GM12801 (cell line): ENCODE data around the gene ZBED3.

ENCODE experiments used
- TF ChIP-seq, protein P1 (sequence below): IDR thresholded peaks from one replicate; pipeline ENCODE4 v1.5.1; 2011; ENCODE audit warnings: control low read depth; ENCODE audit not compliant: insufficient read length; ENCODE audit errors: extremely low read depth

Gene ZBED3, protein sequence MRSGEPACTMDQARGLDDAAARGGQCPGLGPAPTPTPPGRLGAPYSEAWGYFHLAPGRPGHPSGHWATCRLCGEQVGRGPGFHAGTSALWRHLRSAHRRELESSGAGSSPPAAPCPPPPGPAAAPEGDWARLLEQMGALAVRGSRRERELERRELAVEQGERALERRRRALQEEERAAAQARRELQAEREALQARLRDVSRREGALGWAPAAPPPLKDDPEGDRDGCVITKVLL

DNA sequence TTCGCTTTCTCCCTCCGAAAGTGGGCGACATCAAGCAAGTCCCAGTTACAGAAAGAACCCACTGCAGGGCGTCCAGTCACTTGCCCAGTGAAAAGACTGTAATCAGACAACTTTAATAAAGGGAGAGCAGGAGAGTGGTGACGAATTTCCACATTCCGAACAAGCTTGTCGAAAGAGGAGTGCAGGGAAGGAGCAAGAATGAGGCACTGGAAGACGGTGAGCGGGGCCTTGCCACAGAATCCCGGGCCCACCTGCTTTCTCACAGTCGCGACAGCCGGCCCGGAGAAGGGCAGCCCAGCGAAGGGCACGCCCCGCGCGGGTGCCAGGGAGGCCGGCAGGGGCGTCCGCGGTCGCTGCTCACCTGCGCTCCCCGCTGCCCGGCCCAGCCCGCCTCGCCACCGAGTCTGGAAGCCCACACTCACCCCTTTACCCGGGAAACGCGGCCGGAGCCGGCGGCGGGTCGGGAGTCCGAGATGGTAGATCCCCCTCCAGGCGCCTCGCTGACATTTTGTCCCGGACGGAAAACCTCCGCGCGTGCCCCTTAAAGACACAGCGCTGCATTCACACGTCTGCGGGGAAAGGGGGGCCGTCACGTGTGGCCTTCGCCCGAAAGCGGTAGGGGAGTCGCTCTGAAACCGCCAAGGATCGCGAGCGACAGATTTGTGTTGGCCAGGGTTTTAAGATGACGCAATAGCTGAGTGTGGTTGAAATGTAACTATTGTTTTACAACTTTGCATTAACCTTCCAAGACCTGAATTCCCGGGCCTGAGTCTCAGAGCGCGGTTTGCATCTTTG lies at the start of gene ZBED3:
ZBED3 (minus strand) TSS at position 597 of the 795 bp plus-strand sequence. CDS start 9,407 bp downstream, outside the sequence.
- TF ChIP-seq, protein P1, sequence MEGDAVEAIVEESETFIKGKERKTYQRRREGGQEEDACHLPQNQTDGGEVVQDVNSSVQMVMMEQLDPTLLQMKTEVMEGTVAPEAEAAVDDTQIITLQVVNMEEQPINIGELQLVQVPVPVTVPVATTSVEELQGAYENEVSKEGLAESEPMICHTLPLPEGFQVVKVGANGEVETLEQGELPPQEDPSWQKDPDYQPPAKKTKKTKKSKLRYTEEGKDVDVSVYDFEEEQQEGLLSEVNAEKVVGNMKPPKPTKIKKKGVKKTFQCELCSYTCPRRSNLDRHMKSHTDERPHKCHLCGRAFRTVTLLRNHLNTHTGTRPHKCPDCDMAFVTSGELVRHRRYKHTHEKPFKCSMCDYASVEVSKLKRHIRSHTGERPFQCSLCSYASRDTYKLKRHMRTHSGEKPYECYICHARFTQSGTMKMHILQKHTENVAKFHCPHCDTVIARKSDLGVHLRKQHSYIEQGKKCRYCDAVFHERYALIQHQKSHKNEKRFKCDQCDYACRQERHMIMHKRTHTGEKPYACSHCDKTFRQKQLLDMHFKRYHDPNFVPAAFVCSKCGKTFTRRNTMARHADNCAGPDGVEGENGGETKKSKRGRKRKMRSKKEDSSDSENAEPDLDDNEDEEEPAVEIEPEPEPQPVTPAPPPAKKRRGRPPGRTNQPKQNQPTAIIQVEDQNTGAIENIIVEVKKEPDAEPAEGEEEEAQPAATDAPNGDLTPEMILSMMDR = no peak

DNA sequence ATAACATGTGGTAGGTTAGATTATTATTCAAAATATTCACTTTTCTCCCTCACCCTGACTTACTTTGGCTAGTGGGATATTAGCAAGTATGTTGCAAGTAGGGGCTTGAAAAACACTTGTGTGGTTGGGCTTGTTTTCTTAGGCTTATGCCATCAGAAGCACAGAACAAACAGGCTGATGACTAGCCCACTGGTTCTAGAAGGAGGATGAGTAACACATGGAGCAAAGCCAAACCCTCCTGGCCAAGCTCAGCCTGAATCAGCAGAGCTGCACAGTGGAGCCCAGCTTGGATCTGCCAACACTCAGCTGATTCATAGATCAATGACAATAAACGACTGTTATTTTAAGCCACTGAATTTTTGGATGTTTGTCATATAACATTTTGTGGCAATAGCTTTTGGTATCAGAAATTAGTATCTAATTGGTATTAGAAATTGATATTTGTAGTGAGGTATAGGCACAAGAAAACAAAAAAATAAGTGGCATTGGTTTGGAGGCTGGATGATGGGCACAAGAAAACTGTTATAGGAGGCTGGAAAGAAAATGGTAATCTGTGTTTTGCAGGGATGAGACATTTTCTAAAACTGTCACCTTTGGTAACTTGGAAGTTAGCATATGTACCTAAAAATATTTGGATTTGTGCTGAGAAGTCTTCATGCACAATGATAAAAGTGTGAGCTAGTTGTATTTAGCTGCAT lies 46.1 kb upstream of the ZBED3 start:
- TF ChIP-seq, protein P1 = no peak

DNA sequence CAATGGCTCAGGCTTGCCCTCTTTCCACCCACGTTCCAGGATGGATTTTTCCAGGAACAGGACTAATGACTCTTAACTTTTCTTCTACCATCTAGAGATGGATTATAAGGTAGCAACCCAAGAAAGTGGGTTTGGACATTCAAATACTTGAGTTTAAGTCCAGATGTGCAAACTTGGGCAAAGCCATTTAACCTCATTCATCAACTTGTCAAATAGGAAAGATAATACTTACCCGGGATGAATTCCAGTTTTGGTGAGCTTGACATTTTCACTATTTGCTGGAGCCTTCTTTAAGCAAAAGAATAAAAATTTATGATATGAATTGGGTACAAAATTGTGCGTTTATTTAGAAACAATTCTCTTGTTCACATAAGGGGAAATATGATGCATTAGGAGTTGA lies 44.3 kb upstream of the ZBED3 start:
- TF ChIP-seq, protein P1 = no peak

DNA sequence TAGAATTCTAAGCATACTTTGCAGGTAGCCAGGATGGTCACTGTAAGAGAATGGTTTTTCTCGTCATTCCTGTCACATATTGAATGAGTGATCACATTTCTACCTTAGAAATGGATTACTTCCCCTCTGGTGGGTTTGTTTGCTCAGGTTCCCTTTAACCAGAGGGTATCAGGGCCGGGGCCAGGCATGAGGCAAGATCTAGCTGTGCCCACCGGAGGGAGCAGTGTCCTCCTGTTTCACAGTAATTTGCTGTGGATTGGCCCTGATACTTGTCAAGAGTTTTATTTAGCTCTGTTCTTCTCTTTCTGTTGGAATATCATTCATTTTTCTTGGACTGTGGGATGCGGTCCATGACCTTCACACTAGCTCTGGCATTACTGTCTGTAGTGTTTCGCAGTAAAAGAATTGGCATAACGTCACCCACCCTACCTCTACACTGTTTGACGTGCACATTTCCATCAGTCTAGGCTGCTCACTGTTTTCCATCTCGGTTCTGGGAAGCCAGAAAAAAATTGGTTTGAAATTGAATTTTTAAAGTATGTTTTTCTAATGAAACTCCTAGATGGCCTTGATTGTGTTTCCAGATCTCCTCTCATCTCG lies 42.4 kb upstream of the ZBED3 start:
- TF ChIP-seq, protein P1 = no peak

DNA sequence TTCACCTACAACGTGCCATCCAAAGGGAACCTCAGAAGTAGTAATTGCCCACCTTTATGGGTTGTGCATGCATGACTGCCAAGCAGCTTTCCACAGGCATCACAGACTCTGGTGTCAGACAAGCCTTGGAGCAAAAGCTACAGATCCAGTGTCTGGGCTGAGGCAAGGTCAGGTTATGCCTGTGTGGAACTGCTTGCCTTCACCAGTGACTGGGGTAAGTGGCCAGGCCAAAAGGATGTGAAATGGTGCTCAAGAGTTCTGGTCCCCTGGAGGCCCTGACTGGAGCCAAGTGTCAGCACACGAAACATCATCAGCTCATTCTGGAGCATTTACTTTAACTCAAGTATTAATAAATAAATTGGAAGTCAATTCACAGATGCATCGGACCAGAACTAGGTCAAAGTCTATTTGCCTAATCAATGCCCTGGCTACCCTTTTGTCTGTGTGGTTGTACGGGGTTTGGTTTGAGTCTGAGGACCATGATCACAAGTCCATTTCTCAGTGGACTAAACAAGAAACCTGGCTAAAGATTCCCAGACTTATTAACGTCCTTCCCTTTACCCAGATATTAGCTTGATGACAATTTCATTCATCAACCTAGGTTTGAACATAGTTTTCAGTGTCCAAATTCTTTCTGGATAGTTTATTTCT lies 41.5 kb upstream of the ZBED3 start:
- TF ChIP-seq, protein P1 = no peak

DNA sequence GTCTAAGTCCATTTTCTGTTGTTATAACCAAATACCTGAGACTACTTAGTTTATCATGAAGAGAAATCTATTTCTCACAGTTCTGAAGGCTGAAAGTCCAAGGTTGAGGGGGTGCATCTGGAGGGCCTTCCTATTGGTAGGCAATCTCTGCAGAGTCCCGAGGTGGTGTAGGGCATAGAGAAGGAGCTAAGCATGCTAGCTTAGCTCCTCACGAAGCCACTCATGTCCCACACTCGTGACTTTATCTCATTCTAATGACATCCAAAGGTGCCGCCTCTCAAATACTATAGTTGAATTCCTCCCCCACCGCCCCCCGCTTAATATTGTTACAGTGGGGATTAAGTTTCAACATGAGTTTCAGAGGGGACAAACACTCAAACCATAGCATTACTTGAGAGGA lies 36.0 kb upstream of the ZBED3 start:
- TF ChIP-seq, protein P1 = no peak

GRCh38 chr5:77120706-77121105 lies 33.6 kb upstream of the ZBED3 start:
- TF ChIP-seq, protein P1 = no peak
